ENCODE data around the gene ASTN2.

Gene ASTN2

DNA sequence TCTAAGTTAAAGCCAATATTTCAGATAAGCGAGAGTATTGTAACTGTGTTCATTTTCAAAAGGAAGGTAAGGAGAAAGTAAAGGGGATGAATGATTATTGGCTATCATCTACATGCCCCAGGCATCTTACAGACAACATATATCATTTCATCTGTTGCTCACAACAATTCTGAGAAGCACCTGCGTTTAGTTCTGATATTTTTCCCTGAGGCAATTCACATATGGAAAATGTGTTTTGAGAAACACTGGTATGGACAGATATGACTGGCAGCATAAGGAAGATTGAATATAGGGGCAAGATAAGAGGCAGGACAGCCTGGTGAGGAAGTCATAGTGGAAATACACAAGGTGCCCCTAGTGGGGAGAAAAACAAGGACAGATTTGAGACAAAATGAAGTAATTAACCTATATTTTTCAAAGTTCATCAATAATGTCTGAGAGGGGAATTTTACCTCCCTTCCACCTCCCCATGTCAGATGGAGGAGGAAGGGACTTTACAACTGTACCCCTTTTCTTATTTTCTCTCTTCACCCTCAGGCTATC lies 815.4 kb downstream of the ASTN2 start:
- Histone ChIP-seq H3K9me3 (ENCODE audit: control insufficient read depth, insufficient read depth, low read depth, low read length) (no peaks in the 10 kb centered on the region), H3K36me3 (ENCODE audit: control insufficient read depth, insufficient read depth, low read length) (no peaks in the 10 kb centered on the region), H3K27ac (ENCODE audit: low read depth, low read length) (no peak overlapping the region)

DNA sequence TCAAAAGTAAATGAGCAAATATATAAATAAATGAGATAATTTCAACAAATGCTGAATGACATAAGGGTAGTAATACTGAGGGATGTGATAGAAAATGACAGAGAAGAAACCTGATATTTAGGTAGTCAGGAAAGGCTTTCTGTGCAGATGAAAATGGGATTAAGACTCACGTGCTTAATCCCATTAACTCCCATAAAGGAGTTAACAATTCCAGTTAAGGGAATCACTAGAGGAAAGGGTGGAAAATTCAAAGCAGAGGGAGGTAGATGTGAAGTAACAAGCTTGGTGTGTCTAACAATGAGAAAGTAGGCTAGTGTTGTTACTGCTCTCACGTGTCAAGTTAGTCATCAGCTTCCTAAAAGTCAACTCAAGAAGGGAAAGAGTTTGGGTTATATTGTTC lies 818.2 kb downstream of the ASTN2 start:
- Histone ChIP-seq H3K36me3 (ENCODE audit: control insufficient read depth, insufficient read depth, low read length) (no peaks in the 10 kb centered on the region), H3K9ac (ENCODE audit: low read length) (no peak overlapping the region), H3K27ac (ENCODE audit: low read depth, low read length) (no peak overlapping the region), H3K27me3 (ENCODE audit: control insufficient read depth, insufficient read depth, low read length) (no peaks in the 10 kb centered on the region), H3K4me3 (ENCODE audit: low read depth, low read length) (no peak overlapping the region), H3K4me1 (ENCODE audit: control insufficient read depth, insufficient read depth, low read length) (no peaks in the 10 kb centered on the region), H3K9me3 (ENCODE audit: control insufficient read depth, insufficient read depth, low read depth, low read length) (no peaks in the 10 kb centered on the region)

More for the DNA sequence above, 815.4 kb downstream of the ASTN2 start:
- H3K4me3 ChIP-seq (ENCODE audit: low read depth, low read length) = no peak overlapping the region
- H3K4me1 ChIP-seq (ENCODE audit: control insufficient read depth, insufficient read depth, low read length) = no peaks in the 10 kb centered on the region
- H3K27me3 ChIP-seq (ENCODE audit: control insufficient read depth, insufficient read depth, low read length) = no peaks in the 10 kb centered on the region
- no peak overlapping the region for H3K9ac ChIP-seq (ENCODE audit: low read length)

DNA sequence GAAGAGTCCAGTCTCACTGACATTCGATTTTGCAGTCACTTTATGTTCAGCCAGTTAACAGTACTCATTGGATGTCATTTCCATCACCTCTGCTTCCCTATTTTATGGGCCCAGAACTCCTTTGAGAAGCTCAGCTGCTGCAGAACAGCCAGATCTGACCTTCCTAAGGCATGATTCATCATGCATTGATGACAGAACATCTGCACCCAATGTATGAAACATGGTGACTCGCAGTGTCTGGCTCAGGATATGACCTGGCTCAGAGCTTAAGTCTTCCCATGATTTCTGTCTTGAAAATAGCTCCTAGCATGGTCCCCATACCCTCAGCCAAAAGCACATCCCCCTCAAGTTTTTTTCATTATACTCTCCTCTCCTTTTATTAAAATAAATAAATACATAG lies 820.3 kb downstream of the ASTN2 start:
- H3K4me1 ChIP-seq (ENCODE audit: control insufficient read depth, insufficient read depth, low read length) = peaks cover 4% of the 10 kb centered on the region; the same call in 1 of the 2 replicates
- H3K4me3 ChIP-seq (ENCODE audit: low read depth, low read length) = no peak overlapping the region
- H3K27ac ChIP-seq (ENCODE audit: low read depth, low read length) = no peak overlapping the region
- no peaks in the 10 kb centered on the region for H3K9me3 ChIP-seq (ENCODE audit: control insufficient read depth, insufficient read depth, low read depth, low read length)
- no peak overlapping the region for H3K9ac ChIP-seq (ENCODE audit: low read length)
- no peaks in the 10 kb centered on the region for H3K27me3 ChIP-seq (ENCODE audit: control insufficient read depth, insufficient read depth, low read length)
- no peaks in the 10 kb centered on the region for H3K36me3 ChIP-seq (ENCODE audit: control insufficient read depth, insufficient read depth, low read length)

DNA sequence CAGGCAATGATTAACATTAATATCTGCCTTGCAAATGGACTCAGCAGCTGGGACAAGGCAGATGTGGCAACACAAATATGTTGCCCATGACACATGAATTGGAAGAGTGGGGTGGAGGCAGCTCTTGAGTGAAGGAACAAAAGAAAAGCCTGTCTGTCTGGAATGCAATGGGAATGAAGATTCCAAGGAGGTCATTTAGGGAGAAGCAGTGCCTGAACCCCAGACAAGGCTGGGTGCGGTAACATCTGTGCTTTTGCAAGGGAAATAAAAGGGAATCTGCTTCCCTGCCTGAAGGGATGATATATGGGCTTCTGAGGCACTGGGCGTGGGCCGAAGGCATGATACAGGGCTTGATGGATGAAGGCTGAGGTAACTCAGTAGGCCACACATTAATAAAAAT lies 821.9 kb downstream of the ASTN2 start:
- Histone ChIP-seq H3K36me3 (ENCODE audit: control insufficient read depth, insufficient read depth, low read length) (no peaks in the 10 kb centered on the region), H3K4me1 (ENCODE audit: control insufficient read depth, insufficient read depth, low read length) (peaks cover 4% of the 10 kb centered on the region; the same call in 1 of the 2 replicates), H3K9me3 (ENCODE audit: control insufficient read depth, insufficient read depth, low read depth, low read length) (peaks cover 5% of the 10 kb centered on the region; the same call in 1 of the 2 replicates), H3K4me3 (ENCODE audit: low read depth, low read length) (no peak overlapping the region), H3K27me3 (ENCODE audit: control insufficient read depth, insufficient read depth, low read length) (no peaks in the 10 kb centered on the region), H3K9ac (ENCODE audit: low read length) (no peak overlapping the region), H3K27ac (ENCODE audit: low read depth, low read length) (no peak overlapping the region)

DNA sequence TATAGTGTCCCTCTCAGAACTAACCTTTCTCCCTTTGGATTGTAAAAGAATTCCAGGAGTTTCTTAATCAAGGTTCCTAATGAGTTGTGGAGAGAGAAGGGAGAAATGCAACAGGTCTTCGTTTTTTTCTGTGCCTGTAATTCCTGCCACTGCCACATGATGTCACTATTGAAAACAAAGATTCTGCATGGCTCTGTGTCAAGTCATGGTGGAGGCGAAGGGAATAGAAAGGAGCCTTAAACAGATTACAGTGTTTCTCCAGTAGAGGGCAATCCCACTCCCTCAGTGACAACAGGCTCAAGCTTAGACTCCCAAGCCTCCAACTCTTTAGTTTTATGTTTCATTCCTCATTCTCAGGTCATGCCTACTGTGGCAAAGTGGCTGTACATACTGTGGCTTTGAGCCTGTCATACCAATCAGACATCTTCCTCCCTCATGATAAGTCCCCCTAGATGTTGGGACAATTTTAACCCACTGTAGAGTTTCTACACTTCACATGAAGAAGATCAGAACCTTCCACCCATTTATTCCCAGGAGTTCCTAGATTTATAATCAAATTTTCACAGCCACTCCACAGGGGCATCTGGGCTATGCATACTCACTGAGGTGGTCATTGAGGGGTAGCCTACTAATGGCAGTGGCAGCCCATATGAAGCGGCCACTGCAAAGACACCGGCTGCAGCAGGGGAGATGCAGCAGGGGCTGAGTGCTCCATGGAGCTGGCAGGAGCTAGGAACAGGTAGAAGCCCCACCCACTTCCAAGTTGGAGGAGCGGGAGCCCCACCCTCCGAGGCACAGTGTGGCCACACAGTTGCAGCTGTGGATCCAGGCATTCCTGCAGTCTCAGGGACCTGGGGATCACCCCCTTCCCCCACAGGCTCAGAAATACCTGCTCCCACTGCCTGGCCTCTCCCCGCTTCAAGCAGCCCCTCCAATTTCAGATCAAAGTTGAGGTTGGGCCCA lies 825.2 kb downstream of the ASTN2 start:
- Histone ChIP-seq H3K9me3 (ENCODE audit: control insufficient read depth, insufficient read depth, low read depth, low read length) (peaks cover 5% of the 10 kb centered on the region; the same call in 1 of the 2 replicates), H3K36me3 (ENCODE audit: control insufficient read depth, insufficient read depth, low read length) (no peaks in the 10 kb centered on the region), H3K4me1 (ENCODE audit: control insufficient read depth, insufficient read depth, low read length) (peaks cover 4% of the 10 kb centered on the region; the same call in 1 of the 2 replicates), H3K27ac (ENCODE audit: low read depth, low read length) (no peak overlapping the region), H3K9ac (ENCODE audit: low read length) (no peak overlapping the region), H3K27me3 (ENCODE audit: control insufficient read depth, insufficient read depth, low read length) (no peaks in the 10 kb centered on the region), H3K4me3 (ENCODE audit: low read depth, low read length) (no peak overlapping the region)

DNA sequence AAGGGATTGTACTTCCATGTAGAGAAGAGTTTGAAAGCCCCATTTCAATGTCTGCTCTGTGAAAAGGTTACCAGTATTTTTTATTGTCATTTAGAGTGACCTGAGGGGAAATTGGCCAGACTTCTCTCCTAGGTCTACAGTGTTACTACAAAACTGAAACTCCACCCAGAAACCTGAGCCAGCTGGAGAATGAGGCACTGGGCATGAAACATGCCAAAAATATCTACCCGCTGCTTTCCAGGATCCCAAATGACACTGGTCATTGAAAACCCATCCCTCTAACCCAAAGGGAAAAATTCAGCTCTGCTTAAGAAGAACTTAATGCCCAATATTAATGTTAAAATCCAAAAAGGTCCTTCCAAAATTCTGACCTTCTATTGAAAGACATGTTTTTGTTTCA lies 826.9 kb downstream of the ASTN2 start:
- H3K9ac ChIP-seq (ENCODE audit: low read length) = no peak overlapping the region
- H3K27ac ChIP-seq (ENCODE audit: low read depth, low read length) = no peak overlapping the region
- H3K4me1 ChIP-seq (ENCODE audit: control insufficient read depth, insufficient read depth, low read length) = peaks cover 4% of the 10 kb centered on the region; the same call in 1 of the 2 replicates
- H3K4me3 ChIP-seq (ENCODE audit: low read depth, low read length) = no peak overlapping the region
- no peaks in the 10 kb centered on the region for H3K27me3 ChIP-seq (ENCODE audit: control insufficient read depth, insufficient read depth, low read length)
- peaks cover 5% of the 10 kb centered on the region; the same call in 1 of the 2 replicates for H3K9me3 ChIP-seq (ENCODE audit: control insufficient read depth, insufficient read depth, low read depth, low read length)
- H3K36me3 ChIP-seq (ENCODE audit: control insufficient read depth, insufficient read depth, low read length) = no peaks in the 10 kb centered on the region

DNA sequence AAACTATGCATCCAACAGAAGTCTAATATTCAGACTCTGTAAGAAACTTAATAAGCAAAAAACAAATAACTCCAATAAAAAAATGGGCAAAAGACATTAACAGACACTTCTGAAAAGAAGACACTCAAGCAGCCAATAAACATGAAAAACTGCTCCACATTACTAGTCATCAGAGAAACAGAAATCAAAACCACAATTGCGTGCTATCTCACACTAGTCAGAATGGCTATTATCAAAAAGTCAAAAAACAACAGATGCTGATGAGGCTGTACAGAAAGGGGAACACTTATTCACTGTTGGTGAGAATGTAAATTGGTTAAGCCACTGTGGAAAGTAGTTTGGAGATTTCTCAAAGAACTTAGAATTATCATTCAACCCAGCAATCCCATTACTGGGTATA lies 829.0 kb downstream of the ASTN2 start:
- no peaks in the 10 kb centered on the region for H3K27me3 ChIP-seq (ENCODE audit: control insufficient read depth, insufficient read depth, low read length)
- H3K27ac ChIP-seq (ENCODE audit: low read depth, low read length) = no peak overlapping the region
- no peak overlapping the region for H3K9ac ChIP-seq (ENCODE audit: low read length)
- H3K4me3 ChIP-seq (ENCODE audit: low read depth, low read length) = no peak overlapping the region
- peaks cover 4% of the 10 kb centered on the region; the same call in 1 of the 2 replicates for H3K4me1 ChIP-seq (ENCODE audit: control insufficient read depth, insufficient read depth, low read length)
- H3K9me3 ChIP-seq (ENCODE audit: control insufficient read depth, insufficient read depth, low read depth, low read length) = peaks cover 5% of the 10 kb centered on the region; the same call in 1 of the 2 replicates
- H3K36me3 ChIP-seq (ENCODE audit: control insufficient read depth, insufficient read depth, low read length) = no peaks in the 10 kb centered on the region

DNA sequence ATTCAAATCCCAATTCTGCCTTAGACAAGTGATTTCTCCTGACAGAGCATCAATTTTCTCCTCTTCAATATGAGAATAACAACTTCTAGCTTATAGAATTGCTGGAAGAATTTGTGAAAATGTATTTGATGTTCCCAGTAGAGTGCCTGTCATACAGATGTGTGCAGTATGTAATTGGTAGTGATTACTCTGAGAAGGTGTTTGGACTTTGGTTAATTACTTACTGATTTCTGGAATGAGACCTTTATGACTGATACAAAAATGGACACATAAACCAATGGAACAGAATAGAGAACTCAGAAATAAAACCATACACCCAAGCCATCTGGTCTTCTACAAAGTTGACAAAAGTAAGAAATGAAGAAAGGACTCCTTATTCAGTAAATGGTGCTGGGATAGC lies 829.7 kb downstream of the ASTN2 start:
- peaks cover 2% of the 10 kb centered on the region; the same call in 1 of the 2 replicates for H3K4me1 ChIP-seq (ENCODE audit: control insufficient read depth, insufficient read depth, low read length)
- no peaks in the 10 kb centered on the region for H3K36me3 ChIP-seq (ENCODE audit: control insufficient read depth, insufficient read depth, low read length)
- no peaks in the 10 kb centered on the region for H3K27me3 ChIP-seq (ENCODE audit: control insufficient read depth, insufficient read depth, low read length)
- H3K4me3 ChIP-seq (ENCODE audit: low read depth, low read length) = no peak overlapping the region
- H3K27ac ChIP-seq (ENCODE audit: low read depth, low read length) = no peak overlapping the region
- H3K9me3 ChIP-seq (ENCODE audit: control insufficient read depth, insufficient read depth, low read depth, low read length) = peaks cover 5% of the 10 kb centered on the region; the same call in 1 of the 2 replicates
- no peak overlapping the region for H3K9ac ChIP-seq (ENCODE audit: low read length)

DNA sequence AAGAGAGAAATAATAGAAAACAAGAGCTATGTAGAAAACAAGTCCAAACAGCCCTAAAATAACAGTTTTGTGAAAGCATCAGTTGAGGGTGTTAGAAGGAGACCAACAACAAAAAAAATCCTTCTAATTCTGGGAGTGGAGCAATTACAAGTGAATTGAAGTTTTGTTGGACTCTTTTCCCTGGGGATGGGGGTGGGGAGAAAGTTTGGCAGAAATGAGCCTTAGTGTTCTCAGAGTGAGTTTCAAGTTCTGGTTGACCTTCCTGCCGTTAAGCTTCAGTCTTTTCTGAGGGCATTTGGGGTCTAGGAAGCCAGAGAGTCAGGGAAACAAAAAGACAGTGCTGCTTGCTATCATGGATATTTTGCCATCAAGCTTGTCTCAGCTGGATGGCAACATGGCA lies 834.0 kb downstream of the ASTN2 start:
- Histone ChIP-seq H3K9ac (ENCODE audit: low read length) (no peak overlapping the region), H3K36me3 (ENCODE audit: control insufficient read depth, insufficient read depth, low read length) (no peaks in the 10 kb centered on the region), H3K27me3 (ENCODE audit: control insufficient read depth, insufficient read depth, low read length) (no peaks in the 10 kb centered on the region), H3K4me1 (ENCODE audit: control insufficient read depth, insufficient read depth, low read length) (no peaks in the 10 kb centered on the region; the same call in 1 of the 2 replicates), H3K27ac (ENCODE audit: low read depth, low read length) (no peak overlapping the region), H3K4me3 (ENCODE audit: low read depth, low read length) (no peak overlapping the region), H3K9me3 (ENCODE audit: control insufficient read depth, insufficient read depth, low read depth, low read length) (no peaks in the 10 kb centered on the region)

DNA sequence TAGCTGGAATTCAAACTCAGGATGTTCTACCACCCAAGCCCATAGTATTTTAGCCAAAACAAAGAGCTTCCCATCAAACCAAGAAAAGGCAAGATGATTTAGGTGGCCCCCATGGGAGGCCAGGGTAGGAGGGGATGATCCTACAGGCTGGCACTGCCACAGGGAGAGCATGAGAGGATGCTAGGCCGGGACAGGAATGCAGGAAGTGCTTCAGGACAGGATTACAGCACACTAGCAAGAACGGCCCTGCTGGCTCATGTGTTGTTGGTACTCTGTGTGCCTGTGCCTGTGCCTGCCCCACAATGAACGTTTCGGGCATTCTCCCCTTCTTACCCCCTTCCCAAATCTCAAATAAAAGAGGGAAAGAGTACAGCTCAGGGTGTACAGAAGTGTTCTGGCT lies 838.5 kb downstream of the ASTN2 start:
- Histone ChIP-seq H3K9me3 (ENCODE audit: control insufficient read depth, insufficient read depth, low read depth, low read length) (no peaks in the 10 kb centered on the region), H3K27me3 (ENCODE audit: control insufficient read depth, insufficient read depth, low read length) (no peaks in the 10 kb centered on the region), H3K4me3 (ENCODE audit: low read depth, low read length) (no peak overlapping the region), H3K36me3 (ENCODE audit: control insufficient read depth, insufficient read depth, low read length) (no peaks in the 10 kb centered on the region), H3K4me1 (ENCODE audit: control insufficient read depth, insufficient read depth, low read length) (peaks cover 8% of the 10 kb centered on the region; the same call in 1 of the 2 replicates), H3K9ac (ENCODE audit: low read length) (no peak overlapping the region), H3K27ac (ENCODE audit: low read depth, low read length) (no peak overlapping the region)

DNA sequence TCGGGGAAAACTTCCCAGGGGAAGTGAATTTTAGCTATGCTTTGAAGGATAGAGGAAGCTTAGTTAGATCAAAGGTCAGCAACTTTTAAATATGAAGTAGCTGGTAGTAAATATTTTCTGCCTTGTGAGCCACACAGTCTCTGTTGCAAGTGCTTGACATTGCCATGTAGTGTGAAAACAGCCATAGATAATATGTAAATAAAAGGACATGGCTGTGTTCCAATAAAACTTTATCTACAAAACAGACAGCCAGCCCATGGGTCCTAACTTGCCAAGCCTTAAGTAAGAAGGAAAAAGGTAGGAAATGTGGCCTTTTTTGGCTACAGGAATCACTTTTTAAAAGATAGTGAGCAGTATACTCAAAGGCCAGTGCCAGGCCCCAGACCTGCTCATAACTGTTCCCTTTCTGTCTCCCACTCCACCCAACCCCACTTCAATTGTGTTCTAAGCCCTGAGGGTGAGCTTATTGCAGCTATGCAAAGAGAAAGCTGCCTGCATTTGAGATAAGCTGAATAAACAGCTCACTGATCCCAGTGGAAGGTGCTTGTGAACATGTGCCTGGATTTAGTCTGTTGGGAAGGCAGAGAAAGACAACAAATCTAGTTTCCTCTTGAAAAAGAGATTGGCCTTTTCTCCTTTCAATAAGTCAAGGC lies 840.7 kb downstream of the ASTN2 start:
- Histone ChIP-seq H3K27me3 (ENCODE audit: control insufficient read depth, insufficient read depth, low read length) (no peaks in the 10 kb centered on the region), H3K9me3 (ENCODE audit: control insufficient read depth, insufficient read depth, low read depth, low read length) (no peaks in the 10 kb centered on the region), H3K9ac (ENCODE audit: low read length) (no peak overlapping the region), H3K4me1 (ENCODE audit: control insufficient read depth, insufficient read depth, low read length) (peaks cover 10% of the 10 kb centered on the region), H3K4me3 (ENCODE audit: low read depth, low read length) (no peak overlapping the region), H3K27ac (ENCODE audit: low read depth, low read length) (no peak overlapping the region), H3K36me3 (ENCODE audit: control insufficient read depth, insufficient read depth, low read length) (no peaks in the 10 kb centered on the region)

Data from HUES6 (cell line).